Vagina (tissue), 2 donors: ENCODE data around the gene MAG.

Experiments used
- CTCF ChIP-seq, 3 experiments: fragments of 450-650 bp in 2 of 3; fragments of 200-600 bp in 1 of 3; sonication (generic) in 1 of 3; IDR thresholded peaks; one replicate each; pipeline ENCODE4 v1.5.1; 2017 to 2019; ENCODE audit warnings: antibody characterized with exemption in 3 of 3, mild to moderate bottlenecking in 2 of 3, moderate library complexity in 2 of 3
- POLR2A ChIP-seq, 2 donors: fragments of 450-650 bp; IDR thresholded peaks; one replicate each; pipeline ENCODE4 v1.6.1; 2017; ENCODE audit warnings: antibody characterized with exemption in 2 of 2, mild to moderate bottlenecking in 2 of 2, moderate library complexity in 2 of 2
- POLR2AphosphoS5 ChIP-seq, 2 donors: sonication (generic); formaldehyde crosslinking; IDR thresholded peaks; one replicate each; pipeline ENCODE4 v1.9.0; 2017; ENCODE audit warnings: antibody characterized with exemption in 2 of 2, mild to moderate bottlenecking in 2 of 2, low read depth in 1 of 2; ENCODE audit not compliant: insufficient read depth in 1 of 2

- no peak for TF ChIP-seq CTCF (IDR thresholded peaks at IDR 0.05)
- TF ChIP-seq POLR2AphosphoS5 (IDR thresholded peaks at IDR 0.05; ENCODE audit: insufficient read depth in 1 of 2, low read depth in 1 of 2): no peak
- no peak for TF ChIP-seq POLR2A (IDR thresholded peaks at IDR 0.05)
Measured at GRCh38 chr19:35315883-35316282, 23.9 kb downstream of the MAG start.
